ENCODE results near the gene ACOX2. TPM values are rescaled to one million over a fixed set of nuclear protein-coding genes. Genes with fewer than 3 reads are reported as not detected.

Gene ACOX2
- polyA plus RNA-seq, 12 donors = 19.4 to 36.0 (median 26.6) TPM; not detected in 1

DNA sequence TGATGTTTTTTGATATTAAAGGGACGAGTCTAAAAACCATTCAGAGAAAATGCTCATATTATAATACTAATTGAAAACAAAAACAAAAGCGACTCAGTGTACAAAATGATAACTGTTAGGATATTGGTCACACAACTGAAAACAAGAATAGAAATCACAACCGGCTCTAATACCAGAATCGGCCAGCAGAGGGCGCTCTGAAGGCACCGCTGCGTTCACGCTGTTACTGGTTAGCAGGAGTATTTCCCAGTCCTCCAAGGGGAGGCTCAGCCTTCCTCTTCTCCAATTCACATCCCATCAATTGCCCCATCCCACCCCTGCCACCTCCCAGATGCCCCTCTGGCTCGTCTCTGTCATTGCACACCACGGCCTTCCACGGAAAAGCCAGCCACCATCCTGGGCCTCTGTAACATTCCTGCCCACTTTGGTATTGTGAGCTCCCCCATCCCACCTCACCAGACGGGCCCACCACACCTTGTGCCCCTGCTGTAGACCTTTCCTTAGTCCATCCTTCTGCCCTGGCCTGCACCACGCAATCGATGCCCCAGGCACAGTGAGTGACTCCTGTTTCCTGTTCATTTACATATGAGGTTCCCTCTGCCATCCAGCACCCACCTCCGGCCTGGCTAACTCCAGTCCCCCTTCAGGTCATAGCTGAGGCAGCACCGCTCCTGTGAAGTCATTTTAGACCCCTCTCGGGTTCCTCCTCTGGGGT is 31.7 kb upstream of the ACOX2 start:
- peak; percentile 81 for DNase-seq

GRCh38 chr3:58567251-58567515 is 30.2 kb upstream of the ACOX2 start:
- no peak for DNase-seq

GRCh38 chr3:58566398-58567250 is 29.6 kb upstream of the ACOX2 start:
- no peak for DNase-seq

DNA sequence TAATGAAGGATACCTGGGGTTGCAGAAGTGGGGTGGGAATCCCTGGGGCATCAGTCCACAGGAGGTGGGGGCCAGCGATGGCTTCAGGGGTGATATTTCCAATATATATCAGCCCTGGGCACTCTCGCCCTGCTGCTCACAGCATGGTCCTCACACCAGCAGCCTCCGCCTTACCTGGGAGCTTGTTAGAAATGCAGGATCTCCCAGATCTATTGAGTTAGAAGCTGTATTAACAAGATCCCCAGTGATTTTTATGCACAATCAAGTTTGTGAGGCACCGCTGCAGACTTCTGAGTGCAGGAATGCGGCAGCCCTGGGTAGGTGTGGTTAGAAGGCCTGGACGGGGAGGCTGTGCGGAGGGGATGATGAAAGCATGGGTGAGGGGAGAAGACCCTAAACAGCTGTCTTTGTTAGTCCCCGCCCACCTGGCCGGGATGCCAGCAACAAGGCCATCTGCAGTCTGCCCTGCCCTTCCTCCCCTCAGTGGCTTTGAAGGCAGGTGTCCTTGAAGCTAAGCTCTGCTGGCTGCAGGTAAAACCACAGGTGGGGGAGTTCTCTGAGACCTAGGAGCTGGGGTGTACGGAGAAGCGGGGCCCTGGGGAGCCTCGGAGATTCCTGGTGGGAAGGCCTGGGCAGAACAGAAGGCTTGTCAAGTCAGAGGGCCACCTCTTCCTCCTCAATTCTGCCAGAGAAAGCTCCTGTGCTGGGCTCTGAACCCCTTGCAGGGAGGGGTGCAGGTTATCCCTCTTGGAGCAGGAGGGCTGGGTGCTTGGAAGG is 28.8 kb upstream of the ACOX2 start:
- DNase-seq = no peak

- no peak for DNase-seq
Measured at GRCh38 chr3:58564456-58565160, 27.6 kb upstream of the ACOX2 start.

DNA sequence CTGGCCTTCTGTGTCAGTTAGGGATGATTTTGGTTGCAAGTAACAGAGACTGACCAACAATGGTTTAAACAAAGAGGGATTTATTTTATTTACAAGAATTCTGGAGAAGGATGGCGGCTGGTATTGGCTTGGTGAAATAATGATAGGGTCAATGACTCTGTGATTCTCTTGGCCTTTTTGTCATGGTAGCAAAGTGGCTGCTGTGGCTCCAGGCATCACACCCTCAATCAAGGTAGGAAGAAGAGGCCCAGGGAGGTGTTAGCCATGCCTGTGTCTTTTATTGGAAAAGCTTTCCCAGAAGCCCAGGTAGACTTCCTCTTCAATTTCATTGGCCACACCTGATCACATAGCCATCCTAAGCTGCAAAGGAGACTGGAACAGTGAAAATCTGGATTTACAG is 27.1 kb upstream of the ACOX2 start:
- no peak for DNase-seq

DNA sequence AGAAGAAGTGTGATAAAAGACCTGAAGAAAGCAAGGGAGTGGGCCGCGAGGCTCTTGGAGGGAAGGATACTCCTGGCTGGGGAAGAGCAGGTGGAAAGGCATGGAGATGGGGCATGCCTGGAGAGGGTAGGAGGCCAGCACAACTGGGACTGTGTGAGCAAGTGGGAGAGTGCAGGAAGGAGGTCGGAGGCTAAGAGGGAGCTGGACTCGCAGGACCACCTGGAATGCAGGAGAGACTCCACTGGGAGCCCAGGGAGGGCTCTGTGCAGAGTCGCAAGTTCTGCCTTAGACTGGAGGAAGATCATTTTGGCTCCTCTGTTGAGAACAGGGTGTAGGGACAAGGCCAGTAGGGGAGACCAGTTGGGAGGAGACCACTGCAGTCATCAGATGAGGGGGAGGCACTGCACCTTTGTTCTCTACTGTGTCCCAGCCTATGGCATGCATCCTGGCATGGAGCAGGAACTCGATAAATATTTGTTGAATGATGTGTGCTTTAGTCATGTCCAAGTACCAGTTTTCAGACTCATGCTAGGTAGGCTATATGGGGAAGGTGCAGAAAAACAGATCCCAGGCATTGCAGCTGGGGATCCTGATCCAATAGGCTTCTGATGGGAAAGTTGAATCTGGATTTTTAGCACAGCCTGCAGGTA is 26.5 kb upstream of the ACOX2 start:
- no peak for DNase-seq

DNA sequence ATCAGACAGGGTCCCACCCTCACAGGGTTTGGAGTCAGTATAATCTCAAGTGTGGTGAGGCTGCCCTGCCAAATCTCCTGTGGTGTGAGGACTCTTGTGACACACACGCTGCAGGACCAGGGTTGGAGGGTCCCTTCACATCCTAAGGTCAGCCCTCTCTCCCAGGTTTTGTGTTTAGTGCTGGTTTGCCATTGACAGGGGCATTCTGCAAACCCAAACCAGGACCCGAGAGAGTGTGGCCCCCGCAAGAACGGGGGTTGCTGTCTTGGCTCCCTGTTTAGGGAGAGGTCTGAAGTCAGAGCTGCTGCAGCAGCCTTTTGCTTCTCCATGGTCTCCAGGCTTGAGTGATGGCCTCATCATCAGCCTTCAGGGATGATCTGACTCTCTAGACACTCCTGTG is 25.5 kb upstream of the ACOX2 start:
- no peak for DNase-seq

DNA sequence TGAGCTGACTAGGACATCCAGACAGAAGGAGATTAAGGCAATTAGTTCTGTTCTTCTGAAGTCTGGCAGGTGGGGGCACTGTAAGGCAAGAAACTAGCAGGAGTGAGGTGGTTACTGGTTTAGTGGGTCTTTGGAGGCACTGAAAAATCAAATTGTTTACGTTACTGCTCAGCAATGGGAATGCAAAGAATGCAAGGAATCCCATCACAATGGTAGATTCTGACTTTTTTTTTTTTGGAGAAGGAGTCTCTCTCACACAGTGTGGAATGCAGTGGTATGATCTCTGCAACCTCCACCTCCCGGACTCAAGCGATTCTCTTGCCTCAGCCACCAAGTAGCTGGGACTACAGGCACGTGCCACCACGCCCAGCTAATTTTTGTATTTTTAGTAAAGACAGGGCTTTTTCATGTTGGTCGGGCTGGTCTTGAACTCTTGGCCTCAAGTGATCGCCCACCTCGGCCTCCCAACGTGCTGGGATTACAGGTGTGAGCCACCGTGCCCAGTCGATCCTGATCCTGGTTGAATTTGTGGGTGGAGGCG is 23.9 kb upstream of the ACOX2 start:
- no peak for DNase-seq

- no peak for DNase-seq
Measured at GRCh38 chr3:58559586-58559985, 22.6 kb upstream of the ACOX2 start.

DNA sequence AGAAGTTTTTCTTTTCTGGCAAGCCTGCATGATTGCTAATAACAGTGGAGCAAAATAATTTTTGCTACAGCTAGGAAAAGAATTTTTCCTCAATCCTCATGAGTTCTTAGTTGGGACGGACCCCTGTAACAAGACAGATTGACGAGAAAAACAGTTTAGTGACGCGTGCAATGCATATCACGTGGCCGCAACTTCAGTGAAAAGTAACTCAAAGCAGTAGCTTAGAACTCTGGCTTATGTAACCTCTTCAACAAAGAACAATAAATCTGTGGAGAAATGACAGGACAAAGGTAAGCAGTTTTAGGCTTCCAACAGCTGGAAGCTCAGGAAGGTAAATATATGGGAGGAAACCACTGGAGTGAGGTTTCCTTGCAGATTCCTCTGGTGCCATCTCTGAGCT is 20.5 kb upstream of the ACOX2 start:
- DNase-seq = peak; percentile 71

- DNase-seq = peak; percentile 72
Measured at GRCh38 chr3:58556761-58557221, 19.8 kb upstream of the ACOX2 start.

DNA sequence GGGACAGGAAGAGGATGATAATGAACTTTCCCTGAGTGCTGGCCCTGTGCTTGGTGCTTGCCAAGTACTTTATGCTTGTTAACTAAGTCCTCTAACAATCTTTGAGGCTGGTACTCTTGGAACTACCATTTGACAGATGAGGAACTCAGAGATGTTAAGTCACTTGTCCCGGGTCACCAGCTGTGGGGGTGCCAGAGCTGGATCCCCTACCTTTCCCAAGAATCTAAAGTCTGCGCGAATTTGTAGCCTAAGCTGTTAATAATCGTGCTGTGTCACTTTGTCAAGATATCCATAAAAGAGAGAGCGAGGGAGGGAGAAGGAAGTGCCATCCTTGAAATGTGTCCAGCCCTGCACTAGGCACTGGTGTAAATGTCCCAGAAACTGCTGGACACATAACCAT is 19.0 kb upstream of the ACOX2 start:
- no peak for DNase-seq

- no peak for DNase-seq
Measured at GRCh38 chr3:58555203-58555602, 18.2 kb upstream of the ACOX2 start.

- DNase-seq = no peak
Measured at GRCh38 chr3:58553003-58553402, 16.0 kb upstream of the ACOX2 start.

GRCh38 chr3:58551636-58552180 is 14.7 kb upstream of the ACOX2 start:
- no peak for DNase-seq

DNA sequence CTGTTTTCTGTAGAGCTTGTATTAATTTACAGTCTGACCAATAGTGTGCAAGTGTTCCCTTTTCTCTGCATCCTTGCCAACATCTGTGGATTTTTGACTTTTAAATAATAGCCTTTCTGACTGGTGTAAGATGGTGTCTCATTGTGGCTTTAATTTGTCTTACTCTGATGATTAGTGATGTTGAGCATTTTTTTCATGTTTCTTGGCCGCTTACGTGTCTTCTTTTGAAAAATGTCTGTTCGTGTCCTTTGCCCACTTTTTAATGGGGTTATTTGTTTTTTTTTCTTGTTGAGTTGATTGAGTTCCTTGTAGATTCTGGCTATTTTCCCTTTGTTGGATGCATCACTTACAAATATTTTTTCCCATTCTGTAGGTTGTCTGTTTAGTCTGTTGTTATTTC is 7.6 kb upstream of the ACOX2 start:
- DNase-seq = no peak

- DNase-seq = no peak
Measured at GRCh38 chr3:58540176-58540858, 3.3 kb upstream of the ACOX2 start.

DNA sequence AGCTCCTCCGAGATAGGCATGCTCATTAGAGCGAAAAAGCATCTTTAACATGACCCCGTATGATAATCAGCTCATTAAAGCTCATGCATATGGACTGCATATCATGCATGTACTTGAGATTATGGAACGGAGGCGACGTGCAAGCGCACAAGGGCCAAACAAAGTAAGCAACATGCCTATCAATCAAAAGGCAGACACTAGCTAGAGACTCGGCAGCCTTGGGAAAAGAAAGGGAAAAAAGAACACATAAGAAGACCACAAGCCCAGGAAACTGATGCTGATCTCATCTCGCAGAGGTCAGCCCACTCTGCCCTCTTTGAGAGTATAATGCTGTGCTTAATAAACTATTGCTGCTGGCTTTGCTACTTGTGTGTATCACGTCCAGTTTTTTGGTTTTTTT is 2.6 kb upstream of the ACOX2 start:
- DNase-seq = no peak

Data from muscle of arm (tissue), 12 donors.